ENCODE results near the gene EMC10. TPM values are rescaled to one million over a fixed set of nuclear protein-coding genes. Genes with fewer than 3 reads are reported as not detected.
A peak's percentile ranks its signal among the peaks of the same experiment; 100 is the strongest.

EMC10 gene
- total and polyA plus RNA-seq, 10 of the 15 experiments (the other 5 are each of a cell fraction or from before 2014, with no cell fraction given), result 2.5 to 77.3 (median 20.3) TPM

- H2AFZ ChIP-seq (ENCODE audit: control insufficient read depth, low read depth, low read length), result no peak overlapping the region
- peaks cover 0 to 4% of the 10 kb centered on the region in 2 experiments; a peak in 1 of 4 replicates for H3K27me3 ChIP-seq (replicated peaks in 1 of 2; ENCODE audit: control insufficient read depth in 2 of 2, insufficient read depth in 2 of 2, low read length in 1 of 2)
- intact Hi-C loops (cut with micrococcal nuclease; ENCODE audit: unreplicated experiment) (loop anchor here (5.0 kb wide), 1 partner anchor 87 kb away; no protein-coding TSS in a partner anchor), in situ Hi-C loops (cut with MboI) (no loop called here)
- no peaks in the 10 kb centered on the region for H3K79me2 ChIP-seq (ENCODE audit: control insufficient read depth, insufficient read depth, low read length)
- ChIA-PET POLR2A (interaction anchor here (0.6 to 1.6 kb wide), 4 partner anchors 17 to 104 kb away, joined by 3 to 4 read pairs (median 3); no protein-coding TSS in a partner anchor), CTCF (no interaction called here), SMC1A (ENCODE audit: uncharacterized antibody, unreplicated experiment) (no interaction called here), RAD21 (ENCODE audit: unreplicated experiment) (no interaction called here)
- H3K9me3 ChIP-seq (replicated peaks; ENCODE audit: control insufficient read depth, insufficient read depth, low read length), result no peaks in the 10 kb centered on the region
- DNase-seq (ENCODE audit: low read depth, low spot score) (no peak), FAIRE-seq (no peak), ATAC-seq (no peak)
- BruUV-seq (replicated peaks), result no TSS peak
- TF ChIP-seq DPF2 (IDR thresholded peaks at IDR 0.05) (no peak), NR2F1 (conservative IDR thresholded peaks at IDR 0.05) (peak; percentile 64), BCL11A (IDR thresholded peaks at IDR 0.05; ENCODE audit: low read depth, low read length) (no peak), MEF2A (IDR thresholded peaks at IDR 0.05; ENCODE audit: insufficient read depth, low read depth, low read length) (0 out of 2 replicates have a peak, but pooled peaks have one; percentile 14), EED (IDR thresholded peaks at IDR 0.05; ENCODE audit: low read depth) (0 out of 2 replicates have a peak, but pooled peaks have one; percentile 21), RB1 (IDR thresholded peaks at IDR 0.05; ENCODE audit: borderline replicate concordance) (no peak), IKZF1 (conservative IDR thresholded peaks at IDR 0.05) (0 out of 2 replicates have a peak, but pooled peaks have one; percentile 35), RFX5 (IDR thresholded peaks at IDR 0.05; ENCODE audit: low read depth, low read length) (no peak), CBX5 (IDR thresholded peaks at IDR 0.05; ENCODE audit: low read depth) (no peak), ZNF592 (IDR thresholded peaks at IDR 0.05) (no peak), GABPA (IDR thresholded peaks at IDR 0.05; ENCODE audit: low read depth) (no peak), PAX5 (IDR thresholded peaks at IDR 0.05; ENCODE audit: borderline replicate concordance, low read depth, low read length) (peak; percentile 44; the same call in 1 of the 2 replicates), HSF1 (IDR thresholded peaks at IDR 0.05; ENCODE audit: low read depth, low read length) (no peak), PML (IDR thresholded peaks at IDR 0.05; ENCODE audit: low read length) (no peak), ETV6 (conservative IDR thresholded peaks at IDR 0.05 in 1 of 2, IDR thresholded peaks at IDR 0.05 in 1 of 2; ENCODE audit: borderline replicate concordance in 1 of 2, low read depth in 1 of 2) (no peak), NFYB (IDR thresholded peaks at IDR 0.05; ENCODE audit: insufficient read depth, low read depth, low read length) (no peak), POLR2AphosphoS5 (IDR thresholded peaks at IDR 0.05; ENCODE audit: low read length) (no peak)
- no peak overlapping the region for H3K4me3 ChIP-seq
- H3K36me3 ChIP-seq (ENCODE audit: control insufficient read depth in 2 of 2, insufficient read depth in 2 of 2, low read length in 1 of 2), result no peaks in the 10 kb centered on the region
- peak overlapping the region; percentile 71 for H3K4me2 ChIP-seq (ENCODE audit: control insufficient read depth, insufficient read depth)
- no peaks in the 10 kb centered on the region for H4K20me1 ChIP-seq (ENCODE audit: control insufficient read depth, insufficient read depth)
- H3K9ac ChIP-seq (ENCODE audit: control insufficient read depth, insufficient read depth, low read length), result no peak overlapping the region
- peaks cover 38% of the 10 kb centered on the region for H3K4me1 ChIP-seq (ENCODE audit: control insufficient read depth, insufficient read depth, low read length)
- WGBS (ENCODE audit: insufficient coverage, insufficient replicate concordance, low lambda C conversion rate, missing lambda C conversion rate), result 2% methylated on average over 12 of the region's 12 CpGs
- H3K27ac ChIP-seq (ENCODE audit: control insufficient read depth, insufficient read depth), result no peak overlapping the region
Measured at GRCh38 chr19:50434525-50434924, 41.8 kb upstream of the EMC10 start.
